ENCODE measurements around the gene LSMEM2.
A peak's percentile ranks its signal among the peaks of the same experiment; 100 is the strongest.

LSMEM2 gene

DNA sequence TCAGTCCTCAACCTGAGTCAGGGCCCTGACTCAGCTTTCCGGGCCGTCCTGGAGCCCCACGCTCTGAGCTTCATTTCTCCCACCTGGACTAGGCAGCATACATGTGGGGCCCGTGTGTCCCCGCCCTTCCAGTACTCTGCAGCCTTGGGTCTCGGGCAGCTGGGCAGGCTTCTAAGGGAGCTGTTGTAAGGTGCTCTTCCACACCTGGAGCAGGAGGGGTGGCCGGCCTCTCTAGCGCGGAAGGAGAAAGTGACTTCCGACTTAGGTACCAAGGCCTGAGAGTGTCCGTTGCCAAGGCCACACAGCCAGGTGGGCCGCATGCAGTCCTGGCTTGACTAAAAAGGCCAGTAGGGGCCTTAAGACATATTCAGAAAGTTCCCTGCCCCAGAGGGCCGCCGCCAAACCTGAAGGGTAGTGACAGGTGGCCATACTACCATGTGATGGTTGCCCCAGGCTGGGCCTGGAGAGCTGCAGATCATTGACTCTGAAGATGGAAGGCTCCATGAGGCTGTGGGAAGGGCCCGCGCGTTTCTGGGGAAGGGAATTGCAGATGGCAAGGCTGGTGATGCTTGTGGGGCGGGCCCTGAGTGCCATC is 19.4 kb upstream of the LSMEM2 start:
- Histone ChIP-seq H3K9me3 (ENCODE audit: insufficient read depth, low read depth, low read length) (no peaks in the 10 kb centered on the region), H3K27me3 (ENCODE audit: insufficient read depth, low read length, poor library complexity, severe bottlenecking) (no peaks in the 10 kb centered on the region), H3K79me2 (ENCODE audit: insufficient read depth, low read length) (peaks cover 12% of the 10 kb centered on the region; the same call in 1 of the 2 replicates), H3K36me3 (ENCODE audit: insufficient read depth, low read length) (peaks cover 48% of the 10 kb centered on the region; the same call in 1 of the 2 replicates), H3F3A (ENCODE audit: low read depth) (peaks cover 4% of the 10 kb centered on the region; the same call in 1 of the 2 replicates), H3K9ac (ENCODE audit: low read depth, low read length, poor library complexity, severe bottlenecking) (peak overlapping the region; percentile 86), H3K4me3 (ENCODE audit: low read length, poor library complexity, severe bottlenecking) (peak overlapping the region; percentile 24), H2AFZ (ENCODE audit: low read length) (no peak overlapping the region), H3K4me2 (ENCODE audit: low read depth, low read length, poor library complexity, severe bottlenecking) (peak overlapping the region; percentile 47), H4K20me1 (ENCODE audit: insufficient read depth, low read length, poor library complexity, severe bottlenecking) (peaks cover 9% of the 10 kb centered on the region), H3K9me2 (replicated peaks; ENCODE audit: low read depth, low read length) (no peaks in the 10 kb centered on the region), H3K4me1 (ENCODE audit: insufficient read depth, low read length, poor library complexity, severe bottlenecking) (peaks cover 13% of the 10 kb centered on the region)
- TF ChIP-seq, protein P1, sequence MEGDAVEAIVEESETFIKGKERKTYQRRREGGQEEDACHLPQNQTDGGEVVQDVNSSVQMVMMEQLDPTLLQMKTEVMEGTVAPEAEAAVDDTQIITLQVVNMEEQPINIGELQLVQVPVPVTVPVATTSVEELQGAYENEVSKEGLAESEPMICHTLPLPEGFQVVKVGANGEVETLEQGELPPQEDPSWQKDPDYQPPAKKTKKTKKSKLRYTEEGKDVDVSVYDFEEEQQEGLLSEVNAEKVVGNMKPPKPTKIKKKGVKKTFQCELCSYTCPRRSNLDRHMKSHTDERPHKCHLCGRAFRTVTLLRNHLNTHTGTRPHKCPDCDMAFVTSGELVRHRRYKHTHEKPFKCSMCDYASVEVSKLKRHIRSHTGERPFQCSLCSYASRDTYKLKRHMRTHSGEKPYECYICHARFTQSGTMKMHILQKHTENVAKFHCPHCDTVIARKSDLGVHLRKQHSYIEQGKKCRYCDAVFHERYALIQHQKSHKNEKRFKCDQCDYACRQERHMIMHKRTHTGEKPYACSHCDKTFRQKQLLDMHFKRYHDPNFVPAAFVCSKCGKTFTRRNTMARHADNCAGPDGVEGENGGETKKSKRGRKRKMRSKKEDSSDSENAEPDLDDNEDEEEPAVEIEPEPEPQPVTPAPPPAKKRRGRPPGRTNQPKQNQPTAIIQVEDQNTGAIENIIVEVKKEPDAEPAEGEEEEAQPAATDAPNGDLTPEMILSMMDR (conservative IDR thresholded peaks at IDR 0.05; ENCODE audit: low read length): no peak
- no peak for TF ChIP-seq EZH2phosphoT487 (IDR thresholded peaks at IDR 0.05; ENCODE audit: borderline replicate concordance)

DNA sequence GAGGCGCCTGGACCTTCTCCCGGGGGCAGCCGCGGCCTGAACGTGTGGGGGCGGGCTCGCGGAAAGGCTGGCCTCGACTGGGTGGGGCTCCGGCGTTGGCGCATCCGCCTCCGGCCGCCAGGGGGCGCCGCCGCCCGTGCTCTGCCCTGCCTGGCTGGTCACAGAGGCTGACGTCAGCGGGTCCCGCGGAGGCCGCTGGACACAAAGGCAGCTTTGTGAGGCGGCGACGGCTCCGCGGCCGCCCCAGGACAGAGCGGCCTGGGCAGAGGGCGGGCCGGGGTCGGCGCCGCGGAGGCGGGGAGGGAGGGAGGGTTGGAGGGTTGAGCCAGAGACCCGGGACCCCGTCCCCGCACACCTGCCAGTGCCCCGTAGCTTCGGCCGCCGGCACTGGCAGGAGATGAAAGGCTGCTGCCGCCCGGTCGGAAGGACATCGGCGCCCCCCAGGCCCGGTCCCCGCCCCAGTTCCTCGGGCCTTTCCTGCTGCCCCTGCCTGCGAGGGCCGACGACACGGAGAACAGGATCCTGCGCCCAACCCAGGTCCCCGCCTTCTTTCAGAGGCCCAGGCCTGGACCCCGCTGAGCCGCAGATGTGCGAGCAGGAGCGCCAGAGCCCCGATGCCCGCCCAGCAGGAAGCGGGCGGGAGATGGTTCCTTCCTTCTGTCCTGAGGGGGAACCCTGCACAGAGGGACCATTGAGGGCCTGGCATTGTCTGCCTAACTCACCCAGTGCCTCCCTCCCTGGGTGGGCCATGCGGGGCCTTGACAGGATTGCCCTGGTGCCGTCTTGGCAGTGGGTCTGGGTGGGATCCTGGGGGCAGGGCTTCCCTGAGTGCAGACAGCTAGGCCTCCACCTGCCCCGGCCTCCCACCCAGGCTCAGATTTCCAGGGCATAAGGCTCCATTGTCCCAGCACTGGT is 18.6 kb upstream of the LSMEM2 start:
- no peaks in the 10 kb centered on the region for H3K9me2 ChIP-seq (replicated peaks; ENCODE audit: low read depth, low read length)
- H3K9ac ChIP-seq (ENCODE audit: low read depth, low read length, poor library complexity, severe bottlenecking): peak overlapping the region; percentile 86
- peaks cover 4% of the 10 kb centered on the region; the same call in 1 of the 2 replicates for H3F3A ChIP-seq (ENCODE audit: low read depth)
- H3K4me1 ChIP-seq (ENCODE audit: insufficient read depth, low read length, poor library complexity, severe bottlenecking): peaks cover 13% of the 10 kb centered on the region
- H3K4me3 ChIP-seq (ENCODE audit: low read length, poor library complexity, severe bottlenecking): peak overlapping the region; percentile 90
- no peak for TF ChIP-seq EZH2phosphoT487 (IDR thresholded peaks at IDR 0.05; ENCODE audit: borderline replicate concordance)
- TF ChIP-seq, protein P1 (conservative IDR thresholded peaks at IDR 0.05; ENCODE audit: low read length): peak; percentile 79
- peaks cover 9% of the 10 kb centered on the region for H4K20me1 ChIP-seq (ENCODE audit: insufficient read depth, low read length, poor library complexity, severe bottlenecking)
- H3K9me3 ChIP-seq (ENCODE audit: insufficient read depth, low read depth, low read length): no peaks in the 10 kb centered on the region
- peaks cover 40% of the 10 kb centered on the region; the same call in 1 of the 2 replicates for H3K36me3 ChIP-seq (ENCODE audit: insufficient read depth, low read length)
- H3K79me2 ChIP-seq (ENCODE audit: insufficient read depth, low read length): peaks cover 12% of the 10 kb centered on the region; the same call in 1 of the 2 replicates
- peak overlapping the region; percentile 93 for H3K4me2 ChIP-seq (ENCODE audit: low read depth, low read length, poor library complexity, severe bottlenecking)
- peak overlapping the region; percentile 74 for H2AFZ ChIP-seq (ENCODE audit: low read length)
- H3K27me3 ChIP-seq (ENCODE audit: insufficient read depth, low read length, poor library complexity, severe bottlenecking): no peaks in the 10 kb centered on the region

DNA sequence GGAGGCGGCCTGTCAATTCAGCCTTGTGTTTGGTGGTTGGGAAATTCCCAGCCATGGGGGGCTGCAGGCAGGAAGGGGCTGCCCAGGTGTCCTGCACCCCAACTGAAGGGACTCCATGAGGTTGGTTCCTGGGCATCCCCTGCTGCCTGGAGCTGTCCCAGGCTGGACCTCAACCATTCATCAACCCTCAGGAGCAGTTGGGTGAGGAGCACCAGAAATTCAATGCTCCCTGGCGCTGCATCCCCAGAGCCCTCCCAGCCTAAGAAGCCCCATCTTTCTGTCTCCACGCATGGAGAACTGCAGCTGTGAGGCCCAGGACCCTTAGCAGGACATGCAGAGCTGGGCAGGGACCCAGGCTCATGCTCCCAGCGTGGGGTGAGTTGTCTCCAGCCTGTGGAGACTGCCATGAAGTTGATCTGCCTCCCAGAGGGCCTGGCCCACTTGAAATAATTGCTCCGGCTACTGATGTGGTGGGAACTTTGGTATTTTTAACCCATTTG is 17.9 kb upstream of the LSMEM2 start:
- Histone ChIP-seq H3K4me1 (ENCODE audit: insufficient read depth, low read length, poor library complexity, severe bottlenecking) (peaks cover 13% of the 10 kb centered on the region), H3K36me3 (ENCODE audit: insufficient read depth, low read length) (peaks cover 35% of the 10 kb centered on the region; the same call in 1 of the 2 replicates), H3K4me3 (ENCODE audit: low read length, poor library complexity, severe bottlenecking) (peak overlapping the region; percentile 90), H3K9me3 (ENCODE audit: insufficient read depth, low read depth, low read length) (no peaks in the 10 kb centered on the region), H3K27me3 (ENCODE audit: insufficient read depth, low read length, poor library complexity, severe bottlenecking) (no peaks in the 10 kb centered on the region), H4K20me1 (ENCODE audit: insufficient read depth, low read length, poor library complexity, severe bottlenecking) (peaks cover 9% of the 10 kb centered on the region), H3K9me2 (replicated peaks; ENCODE audit: low read depth, low read length) (no peaks in the 10 kb centered on the region), H2AFZ (ENCODE audit: low read length) (no peak overlapping the region), H3K9ac (ENCODE audit: low read depth, low read length, poor library complexity, severe bottlenecking) (peak overlapping the region; percentile 86), H3F3A (ENCODE audit: low read depth) (peaks cover 4% of the 10 kb centered on the region; the same call in 1 of the 2 replicates), H3K4me2 (ENCODE audit: low read depth, low read length, poor library complexity, severe bottlenecking) (peak overlapping the region; percentile 93), H3K79me2 (ENCODE audit: insufficient read depth, low read length) (peaks cover 12% of the 10 kb centered on the region; the same call in 1 of the 2 replicates)
- no peak for TF ChIP-seq EZH2phosphoT487 (IDR thresholded peaks at IDR 0.05; ENCODE audit: borderline replicate concordance)
- TF ChIP-seq, protein P1 (conservative IDR thresholded peaks at IDR 0.05; ENCODE audit: low read length): no peak

All from Loucy (cell line).